ENCODE data around the gene KIFAP3.
"Not testable (repeated sequence)": the region's sequence is repeated elsewhere in the genome, so short reads cannot be mapped to it uniquely, and the experiment has no call there.

GRCh38 chr1:170003270-170003835 lies 71.1 kb downstream of the KIFAP3 start:
- TF ChIP-seq POLR2A, CTCF (IDR thresholded peaks at IDR 0.05): not testable (repeated sequence)

All from thyroid gland (tissue), 4 donors.